ENCODE measurements around the gene KMO.

GRCh38 chr1:241632987-241633386 lies 100.8 kb downstream of the KMO start:
- TF ChIP-seq EZH2 (IDR thresholded peaks at IDR 0.05; ENCODE audit: borderline replicate concordance, low read depth, low read length, severe bottlenecking) (no peak), CTCF (IDR thresholded peaks at IDR 0.05; ENCODE audit: borderline replicate concordance, extremely low read depth, low read length, poor library complexity, severe bottlenecking) (no peak)

Measured in DND-41 (cell line).